ENCODE data around the gene ANKS1B.
"Not testable (repeated sequence)": the region's sequence is repeated elsewhere in the genome, so short reads cannot be mapped to it uniquely, and the experiment has no call there.

Gene ANKS1B

GRCh38 chr12:99686142-99686541 is 298.6 kb downstream of the ANKS1B start:
- no peak for DNase-seq

DNA sequence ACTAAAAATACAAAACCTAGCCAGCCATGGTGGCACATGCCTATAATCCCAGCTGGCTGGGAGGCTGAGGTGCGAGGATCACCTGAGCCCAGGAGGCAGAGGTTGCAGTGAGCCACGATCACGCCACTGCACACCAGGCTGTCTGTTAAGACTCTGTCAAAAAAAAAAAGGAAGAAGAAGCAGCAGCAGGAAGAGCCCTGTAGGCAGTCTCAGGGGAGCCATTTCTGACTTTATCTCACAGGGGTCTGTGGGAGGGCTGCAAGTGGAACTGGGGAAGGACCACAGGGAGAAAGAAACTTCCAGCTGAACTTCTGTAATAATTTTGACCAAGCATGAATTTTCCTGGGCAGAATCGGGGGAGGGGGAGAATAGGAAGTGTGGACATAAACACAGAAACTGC is 304.5 kb downstream of the ANKS1B start:
- no peak for DNase-seq

DNA sequence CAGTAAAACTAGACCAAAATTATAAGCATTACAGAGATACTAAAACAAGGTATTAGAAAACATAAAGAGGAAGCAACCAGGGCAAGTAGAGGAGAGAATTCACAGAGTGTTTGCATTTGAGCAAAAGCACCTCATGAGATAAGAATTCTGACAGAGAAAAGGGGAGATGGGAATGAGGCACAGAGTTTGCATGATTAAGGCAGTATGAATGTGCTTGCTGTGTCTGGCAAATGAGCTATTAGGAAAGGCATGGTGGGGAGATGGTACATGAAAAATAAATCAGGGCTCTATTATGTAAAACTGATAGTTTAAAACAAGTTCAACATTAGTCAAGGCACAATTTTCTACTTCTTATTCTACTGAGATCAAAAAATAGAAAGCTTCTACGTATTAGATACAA is 314.1 kb downstream of the ANKS1B start:
- DNase-seq: no peak

DNA sequence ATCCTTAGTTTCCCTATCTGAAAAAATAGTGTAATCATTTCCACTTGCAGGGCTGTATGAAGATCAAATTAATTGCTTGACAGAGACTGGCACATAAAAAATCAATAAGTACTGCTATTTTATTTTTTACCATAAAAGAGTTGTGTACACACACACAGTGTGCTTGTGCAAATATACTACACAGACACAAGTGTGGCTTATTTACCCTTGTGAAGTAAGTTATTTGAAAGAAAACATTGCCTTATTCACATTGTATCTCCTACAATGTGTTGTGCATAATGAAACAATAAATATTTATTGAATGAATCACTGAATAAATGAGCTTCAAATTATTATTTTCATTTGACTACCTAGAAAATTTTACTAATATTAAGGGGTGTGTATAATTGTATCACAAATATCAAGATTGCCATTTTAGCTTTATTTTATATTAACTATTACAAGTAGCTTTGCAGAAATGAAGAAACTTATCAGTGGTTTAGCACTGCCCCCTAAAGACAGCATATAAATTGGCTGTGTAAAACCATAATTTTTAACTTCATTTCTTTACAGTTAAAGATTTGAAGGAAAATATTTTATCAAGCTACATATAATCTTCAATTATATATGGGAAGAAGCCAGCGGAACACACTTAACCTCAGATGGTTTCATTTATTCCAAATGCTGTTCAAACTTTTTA is 325.9 kb downstream of the ANKS1B start:
- peak in 1 of 4 experiments; percentile 1 for DNase-seq

DNA sequence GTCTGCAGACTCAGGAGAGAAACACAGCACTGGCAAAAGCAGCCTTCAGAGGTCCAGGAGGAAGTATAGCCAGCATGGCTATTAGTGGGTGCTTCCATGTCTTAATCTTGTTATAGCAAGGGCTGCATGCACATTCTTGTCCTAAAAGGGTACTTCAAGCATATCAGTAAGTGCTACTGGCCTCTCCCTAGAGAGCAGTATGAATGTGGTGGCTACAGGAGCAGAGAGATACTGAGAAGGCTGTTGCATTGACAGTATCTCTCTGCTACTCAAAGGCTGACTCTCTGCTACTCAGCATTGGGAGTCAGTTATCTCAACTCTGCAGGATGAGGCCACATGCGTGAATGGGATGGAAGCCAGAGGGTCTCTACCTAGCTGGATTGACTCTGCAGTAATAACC is 335.2 kb downstream of the ANKS1B start:
- DNase-seq: no peak

DNA sequence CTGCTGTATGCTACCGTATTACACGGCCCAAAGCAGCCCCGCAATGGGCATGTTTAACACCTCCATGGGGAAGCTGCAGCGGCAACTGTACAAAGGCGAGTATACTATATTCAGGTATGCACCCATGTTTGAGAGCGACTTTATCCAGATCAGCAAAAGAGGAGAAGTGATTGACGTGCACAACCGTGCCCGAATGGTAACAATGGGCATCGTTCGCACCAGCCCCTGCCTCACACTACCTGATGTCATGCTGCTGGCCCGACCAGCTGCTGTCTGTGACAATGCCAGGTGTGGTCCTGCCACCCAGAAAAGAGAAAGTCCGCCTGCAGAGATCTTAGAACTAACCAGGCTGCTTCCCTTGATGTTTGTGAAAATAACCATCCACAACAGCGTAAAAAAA is 336.6 kb downstream of the ANKS1B start:
- no peak for DNase-seq

- no peak for DNase-seq
These were observed 337.3 kb downstream of the ANKS1B start, which contains the start of gene GARIN6 for GRCh38 chr12:99647453-99647852. TSS of gene GARIN6 (plus strand) at chr12:99647753. CDS start at chr12:99648175, 422 bp downstream.

DNA sequence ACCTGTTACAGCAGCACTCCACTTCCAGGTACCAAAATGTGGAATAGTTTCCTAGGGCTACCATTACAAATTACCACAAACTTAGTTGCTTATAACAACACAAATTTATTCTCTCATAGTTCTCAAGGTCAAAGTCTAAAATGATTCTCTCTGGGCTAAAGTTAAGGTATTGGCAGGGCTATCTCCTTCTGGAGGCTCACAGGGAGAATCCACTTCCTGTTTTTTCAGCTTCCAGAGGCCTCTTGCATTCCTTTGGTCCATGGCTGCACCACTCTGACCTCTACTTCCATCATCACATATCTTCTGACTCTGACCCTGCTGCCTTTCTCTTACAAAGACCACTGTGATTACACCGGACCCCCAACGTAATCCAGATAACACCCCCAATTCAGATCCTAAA is 340.1 kb downstream of the ANKS1B start:
- DNase-seq: no peak

DNA sequence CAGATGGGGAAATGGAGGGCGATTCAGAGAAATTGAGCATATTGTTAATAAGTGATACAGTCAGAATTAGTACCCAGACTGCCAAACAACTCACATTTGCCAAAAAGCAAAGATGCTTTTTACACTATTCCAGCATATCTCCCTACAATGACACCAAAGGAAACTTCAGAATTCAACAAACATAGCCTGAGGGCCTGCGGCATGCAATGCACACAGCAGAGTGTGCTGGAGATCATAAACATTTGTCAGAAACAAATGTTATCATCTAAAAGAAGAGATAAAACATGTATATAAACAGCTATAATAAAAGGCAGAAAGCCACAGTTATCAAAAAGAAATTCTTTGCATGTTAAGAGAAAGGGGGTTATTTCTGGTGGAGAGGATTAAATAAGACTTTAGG is 357.3 kb downstream of the ANKS1B start:
- DNase-seq: no peak

GRCh38 chr12:99624591-99624990 is 360.1 kb downstream of the ANKS1B start:
- DNase-seq: not testable (repeated sequence)

DNA sequence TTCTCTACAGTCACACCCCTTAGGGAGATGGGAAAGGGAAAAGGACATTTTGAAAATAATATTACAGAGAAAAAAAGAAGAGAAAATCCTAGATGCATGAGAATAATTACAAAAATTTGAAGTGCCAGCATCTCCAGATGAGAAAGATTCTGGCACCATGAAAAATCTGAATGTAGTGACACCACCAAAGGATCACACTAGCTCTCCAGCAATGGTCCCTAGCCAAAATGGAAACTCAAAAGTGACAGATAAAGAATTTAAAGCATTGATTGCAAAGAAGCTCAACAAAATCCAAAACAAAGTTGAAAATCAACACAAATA is 364.6 kb downstream of the ANKS1B start:
- no peak for DNase-seq

DNA sequence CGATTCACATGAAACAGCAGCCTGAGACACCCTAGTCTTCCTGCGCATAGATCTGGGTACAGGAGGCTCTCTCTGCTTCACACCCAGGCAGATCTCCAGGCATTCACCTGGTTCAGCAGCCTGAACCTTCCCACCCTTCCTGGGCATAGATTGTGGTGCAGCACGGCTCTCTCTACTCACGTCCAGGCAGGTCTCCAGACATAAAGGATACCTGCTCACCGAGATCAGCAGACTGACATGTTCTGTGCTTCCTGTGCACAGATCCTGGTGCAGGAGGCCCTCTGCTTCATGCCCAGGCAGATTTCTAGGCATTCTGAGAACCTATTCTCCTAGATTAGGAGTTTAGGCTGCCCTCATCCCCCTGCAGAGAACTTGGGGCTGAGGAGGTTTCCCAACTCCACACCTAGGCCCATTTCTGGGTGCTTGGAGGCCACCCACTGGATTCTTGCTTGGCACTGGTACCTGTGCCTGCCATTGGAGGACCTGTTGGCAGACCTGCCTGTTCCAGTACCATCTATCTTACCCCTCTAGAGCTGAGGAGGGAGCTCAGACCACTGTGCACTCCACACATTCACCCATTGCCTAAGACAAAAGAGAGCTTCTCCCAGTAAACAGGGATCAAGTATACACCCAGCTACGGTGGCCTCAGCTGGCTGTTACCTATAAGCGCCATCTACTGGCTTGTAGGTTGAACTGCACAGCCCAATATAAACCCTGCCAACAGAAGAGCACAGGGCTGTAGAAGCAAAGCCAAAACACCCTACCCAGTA is 365.2 kb downstream of the ANKS1B start:
- peak; percentile 38 to 62 (median 53) for DNase-seq

- DNase-seq: no peak
These were observed 366.1 kb downstream of the ANKS1B start for GRCh38 chr12:99618657-99619056.

- DNase-seq: no peak
These were observed 373.1 kb downstream of the ANKS1B start for GRCh38 chr12:99611599-99611998.

DNA sequence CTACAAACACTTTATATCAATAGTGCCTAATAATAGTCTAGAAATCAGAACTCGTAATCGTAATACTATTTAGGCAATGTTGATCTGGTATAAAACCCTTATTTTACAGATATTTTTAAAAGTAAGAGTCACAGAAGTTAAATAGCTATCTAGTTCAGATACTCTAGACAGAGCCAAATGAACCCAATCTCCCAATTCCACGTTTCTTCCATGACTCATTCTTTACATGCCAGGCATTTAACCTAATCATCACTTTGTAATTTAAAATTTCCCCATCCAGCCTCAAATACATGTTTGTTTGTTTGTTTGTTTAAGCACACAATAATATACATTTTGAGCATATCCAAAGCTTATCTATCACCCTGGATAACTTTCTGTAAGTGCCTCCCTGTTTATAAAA is 373.6 kb downstream of the ANKS1B start:
- DNase-seq: no peak

DNA sequence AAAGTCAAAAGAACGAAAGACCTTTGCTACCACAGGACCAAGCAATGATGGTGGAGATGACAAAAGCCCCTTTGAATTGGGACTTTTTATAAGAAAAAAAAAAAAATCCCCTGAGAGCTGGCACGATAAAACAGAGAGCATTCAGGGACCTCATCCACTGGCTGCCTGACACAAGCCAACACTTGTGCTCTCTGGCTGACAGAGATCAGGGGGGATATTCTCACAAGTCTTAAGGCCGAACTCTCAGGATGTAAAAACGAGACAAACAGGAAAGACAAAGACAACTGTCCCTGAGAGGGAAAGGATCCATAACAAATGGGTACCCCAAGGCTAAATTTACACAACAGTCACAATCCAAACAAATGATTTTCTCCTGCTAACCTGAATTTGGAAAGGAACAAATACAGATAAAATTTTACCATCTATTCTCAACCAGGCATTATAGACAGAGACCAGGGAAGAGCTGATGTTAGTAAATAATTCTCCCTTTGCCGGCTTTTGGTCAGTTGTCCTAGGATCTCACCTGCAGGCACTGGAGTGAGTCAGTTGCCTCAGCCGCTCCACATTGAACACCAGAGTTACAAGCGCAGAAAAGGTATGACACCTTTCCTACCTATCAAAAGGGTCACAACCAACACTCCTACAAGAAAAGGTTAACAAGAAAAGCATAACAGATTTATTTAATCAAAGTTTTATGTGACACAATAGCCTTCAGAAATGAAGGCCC is 375.1 kb downstream of the ANKS1B start:
- no peak for DNase-seq

DNA sequence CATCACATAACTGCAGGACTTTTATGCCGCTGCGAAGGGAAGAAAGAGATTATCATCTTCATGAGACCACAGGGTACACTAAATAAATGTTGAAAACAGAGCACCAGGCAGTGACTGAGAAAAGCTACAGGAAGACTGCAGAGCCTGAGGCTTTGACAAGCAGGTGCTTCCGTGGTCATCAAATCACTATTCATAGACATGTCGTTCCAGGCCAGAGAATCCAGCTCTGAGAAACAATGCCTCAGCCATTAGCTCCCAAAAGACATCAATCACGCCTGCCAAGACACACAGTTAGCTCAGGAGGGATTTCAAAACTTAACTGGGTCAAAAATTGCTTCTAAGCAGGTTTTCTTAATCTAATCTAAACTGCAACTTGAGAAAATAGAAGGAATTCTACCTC is 384.3 kb downstream of the ANKS1B start:
- DNase-seq: no peak

DNA sequence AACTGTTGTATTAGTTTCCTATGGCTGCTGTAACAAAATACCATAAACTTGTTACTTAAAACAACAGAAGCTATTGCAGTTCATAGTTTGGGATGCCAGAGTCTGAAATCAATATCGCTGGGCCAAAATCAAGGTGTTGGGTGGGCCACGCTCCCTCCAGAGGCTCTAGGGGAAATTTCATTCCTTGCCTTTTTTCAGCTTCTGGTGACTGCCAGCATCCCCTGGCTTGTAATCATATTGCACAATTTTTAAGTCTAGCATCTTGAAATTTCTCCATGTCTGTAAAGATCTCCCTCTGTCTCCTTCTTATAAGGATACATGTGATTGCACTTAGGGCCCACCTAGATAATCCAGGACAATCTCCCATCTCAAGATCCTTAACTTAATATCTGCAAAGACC is 386.0 kb downstream of the ANKS1B start:
- DNase-seq: no peak

DNA sequence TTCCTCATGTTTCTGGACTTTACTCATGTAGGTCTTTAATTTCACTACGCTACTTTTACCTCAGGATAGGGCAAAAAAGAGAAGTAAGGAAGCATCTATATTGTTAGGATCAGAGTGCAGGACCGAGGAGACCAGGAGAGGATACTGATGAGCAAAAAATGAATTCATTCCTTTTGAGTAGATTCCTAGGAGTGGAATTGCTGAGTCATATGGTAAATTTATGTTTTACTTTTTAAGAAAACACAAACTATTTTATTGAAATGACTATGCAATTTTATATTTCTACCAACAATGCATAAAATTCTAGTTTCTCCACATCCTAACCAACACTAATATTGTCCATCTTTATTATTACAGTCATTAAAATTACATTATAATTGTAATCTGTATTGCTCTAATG is 388.0 kb downstream of the ANKS1B start:
- no peak for DNase-seq

GRCh38 chr12:99577125-99577524 is 407.6 kb downstream of the ANKS1B start:
- DNase-seq: not testable (repeated sequence)

- DNase-seq: no peak
These were observed 410.8 kb downstream of the ANKS1B start for GRCh38 chr12:99573980-99574379.

GRCh38 chr12:99567072-99567471 is 417.7 kb downstream of the ANKS1B start:
- no peak for DNase-seq

- no peak for DNase-seq
These were observed 426.6 kb downstream of the ANKS1B start for GRCh38 chr12:99558109-99558508.

- no peak for DNase-seq
These were observed 431.3 kb downstream of the ANKS1B start for GRCh38 chr12:99553461-99553860.

All from suppressor macrophage (primary cell).